AG08396 (cell line): ENCODE results near the gene MKLN1.
"Not testable (repeated sequence)": the region's sequence is repeated elsewhere in the genome, so short reads cannot be mapped to it uniquely, and the experiment has no call there.

Source experiments
- DNase-seq: peaks from one replicate; pipeline ENCODE4 v3.0.0; 2012; ENCODE audit warnings: low spot score, mixed read lengths

The MKLN1 gene

DNA sequence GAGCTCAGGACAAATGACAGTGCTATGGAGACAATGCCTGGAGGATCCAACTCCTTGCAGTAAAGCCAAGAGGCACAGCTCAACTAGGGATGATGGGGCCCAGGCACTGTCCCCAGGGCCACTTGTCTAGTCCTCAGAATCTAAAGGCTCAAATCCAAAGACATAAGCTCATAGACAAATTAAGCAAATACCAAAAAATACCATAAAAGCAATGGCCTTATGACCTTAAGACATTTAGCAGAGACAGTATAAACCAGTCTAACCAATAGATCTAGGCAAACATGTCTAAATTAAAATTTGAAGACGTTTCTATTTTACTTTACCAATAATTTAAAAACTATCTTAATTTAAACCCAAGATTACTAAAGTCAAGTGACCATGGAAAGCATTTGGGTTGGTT is 14.8 kb upstream of the MKLN1 start:
- DNase-seq: no peak

DNA sequence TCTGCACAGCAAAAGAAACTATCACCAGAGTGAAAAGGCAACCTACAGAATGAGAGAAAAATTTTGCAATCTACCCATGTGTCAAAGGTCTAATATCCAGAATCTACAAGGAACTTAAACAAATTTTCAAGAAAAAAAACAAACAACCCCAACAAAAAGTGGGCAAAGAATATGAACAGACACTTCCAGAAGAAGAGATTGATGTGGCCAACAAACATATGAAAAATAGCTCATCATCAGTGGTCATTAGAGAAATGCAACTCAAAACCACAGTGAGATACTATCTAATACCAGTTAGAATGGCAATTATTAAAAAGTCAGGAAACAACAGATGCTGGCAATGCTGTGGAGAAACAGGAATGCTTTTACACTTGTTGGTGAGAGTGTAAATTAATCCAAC is 7.1 kb upstream of the MKLN1 start:
- DNase-seq: no peak

DNA sequence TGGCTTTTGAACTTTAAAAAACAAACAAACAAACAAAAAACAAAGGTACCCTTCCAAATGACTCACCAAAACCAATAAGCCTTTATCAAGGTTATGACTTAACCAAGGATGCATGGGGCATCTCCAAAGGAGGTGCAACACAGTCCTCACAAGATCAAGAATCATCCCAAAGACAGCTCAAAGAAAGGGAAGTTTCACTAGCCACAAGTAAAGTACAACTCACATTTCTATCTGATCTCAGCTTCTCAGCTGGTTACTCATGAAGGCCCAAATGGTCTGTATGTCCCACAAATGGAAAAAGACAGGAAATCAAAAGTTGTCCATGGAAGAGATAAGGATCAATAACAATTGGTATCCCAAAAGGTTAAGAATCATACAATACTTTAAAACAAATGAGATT is 6.0 kb upstream of the MKLN1 start:
- no peak for DNase-seq

DNA sequence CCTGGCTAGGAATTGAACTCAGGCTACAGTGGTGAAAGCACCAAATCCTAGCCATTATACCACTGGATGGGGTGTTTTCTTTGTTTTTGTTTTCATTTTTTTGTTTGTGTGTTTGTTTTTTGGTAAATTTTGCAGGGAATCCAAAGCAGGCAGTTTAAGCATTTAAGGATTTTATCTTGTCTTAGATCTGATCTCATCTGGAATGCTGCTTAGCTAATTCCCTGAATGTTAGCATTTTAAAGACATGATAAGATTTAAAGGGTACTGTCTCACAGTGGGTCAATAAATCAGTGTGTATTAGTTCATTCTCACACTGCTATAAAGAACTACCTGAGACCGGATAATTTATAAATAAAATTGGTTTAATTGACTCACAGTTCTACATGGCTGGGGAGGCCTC is 5.6 kb upstream of the MKLN1 start:
- DNase-seq: no peak

DNA sequence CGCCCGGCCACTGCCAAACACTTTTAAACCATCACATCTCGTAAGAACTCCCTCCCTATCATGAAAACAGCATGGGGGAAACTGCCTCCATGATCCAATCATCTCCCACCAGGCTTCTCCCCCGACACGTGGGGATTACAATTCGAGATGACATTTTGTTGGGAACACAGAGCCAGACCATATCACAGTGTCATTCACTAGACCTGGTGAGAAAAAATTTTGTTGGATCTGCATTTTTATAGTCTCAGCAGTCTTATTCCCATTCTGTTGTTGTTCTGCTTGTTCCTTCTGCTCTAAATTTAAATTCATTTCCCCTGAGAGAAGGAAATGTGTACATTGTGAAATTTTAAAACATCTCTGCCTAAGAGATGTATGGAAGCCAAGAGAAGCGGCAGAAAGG is 4.8 kb upstream of the MKLN1 start:
- DNase-seq: no peak

DNA sequence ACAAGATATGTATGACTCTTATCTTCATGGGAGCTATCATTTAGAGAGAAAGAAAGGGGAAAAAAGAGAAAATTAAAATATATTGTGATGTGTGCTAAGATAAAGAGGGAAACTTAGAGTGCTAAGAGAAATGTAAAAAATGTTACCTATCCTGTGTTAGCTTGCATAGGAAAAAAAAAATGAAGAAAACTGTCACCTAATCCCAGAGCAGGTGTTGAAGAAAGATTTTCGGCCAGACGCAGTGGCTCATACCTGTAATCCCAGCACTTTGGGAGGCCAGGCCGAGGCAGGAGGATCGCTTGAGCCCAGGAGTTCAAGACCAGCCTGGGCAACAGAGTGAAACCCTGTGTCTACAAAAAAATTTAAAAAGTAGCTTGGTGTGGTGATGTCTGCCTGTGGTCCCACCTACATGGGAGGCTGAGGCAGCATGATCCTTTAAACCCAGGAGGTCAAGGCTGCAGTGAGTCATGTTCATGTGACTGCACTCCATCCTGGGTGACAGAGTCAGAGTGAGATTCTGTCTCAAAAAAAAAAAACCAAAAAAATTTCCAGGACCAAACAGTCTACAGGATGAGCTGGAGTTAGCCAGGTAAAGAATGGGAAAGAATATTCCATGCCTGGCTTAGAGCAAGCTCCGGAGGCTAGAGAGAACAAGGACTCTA is 2.4 kb upstream of the MKLN1 start:
- DNase-seq: no peak

DNA sequence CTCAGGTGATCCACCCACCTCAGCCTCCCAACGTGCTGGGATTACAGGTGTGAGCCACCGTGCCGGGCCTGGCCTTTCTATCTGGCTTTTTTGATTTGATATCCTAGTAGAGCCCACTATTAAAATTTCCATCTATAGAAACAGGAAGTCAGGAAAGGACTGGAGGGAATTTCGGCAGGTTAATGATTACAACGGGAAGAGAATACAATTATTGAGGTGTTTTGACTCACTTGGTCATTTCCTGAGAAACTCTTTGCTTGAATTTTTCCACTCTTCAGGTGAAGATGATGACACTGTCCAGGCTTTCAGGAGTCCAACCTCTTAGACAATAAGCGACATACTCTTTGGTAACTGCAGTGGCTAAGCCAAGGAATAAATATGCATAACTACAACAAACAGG is 1.1 kb upstream of the MKLN1 start:
- no peak for DNase-seq

DNA sequence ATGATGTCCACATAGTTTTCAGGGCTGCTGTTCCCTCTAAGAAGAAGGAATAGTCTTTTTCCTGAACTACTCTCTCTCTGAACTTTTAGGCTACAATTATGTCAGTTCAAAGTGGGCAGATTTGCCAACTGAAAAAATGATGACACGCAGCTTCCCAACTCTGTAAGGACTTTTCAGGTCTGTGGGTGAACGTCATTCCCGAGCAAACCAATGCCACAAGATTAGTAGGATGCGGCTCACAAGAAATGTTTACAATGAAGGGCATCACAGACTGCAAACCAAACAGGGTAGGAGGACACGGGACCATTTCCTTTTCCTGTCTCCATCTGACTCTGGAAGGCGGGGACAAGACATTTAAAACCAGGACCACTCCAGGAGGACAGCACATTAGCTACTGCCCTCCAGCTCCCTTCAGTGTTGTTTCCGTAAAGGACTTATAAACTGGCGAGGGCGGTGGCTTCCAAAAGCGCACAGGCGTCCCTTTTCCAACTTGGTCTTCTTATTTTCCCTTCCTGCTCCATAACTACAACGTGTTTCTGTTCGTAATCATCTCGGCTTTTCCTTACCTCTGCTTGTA is 539 bp upstream of the MKLN1 start:
- peak; percentile 67 for DNase-seq

DNA sequence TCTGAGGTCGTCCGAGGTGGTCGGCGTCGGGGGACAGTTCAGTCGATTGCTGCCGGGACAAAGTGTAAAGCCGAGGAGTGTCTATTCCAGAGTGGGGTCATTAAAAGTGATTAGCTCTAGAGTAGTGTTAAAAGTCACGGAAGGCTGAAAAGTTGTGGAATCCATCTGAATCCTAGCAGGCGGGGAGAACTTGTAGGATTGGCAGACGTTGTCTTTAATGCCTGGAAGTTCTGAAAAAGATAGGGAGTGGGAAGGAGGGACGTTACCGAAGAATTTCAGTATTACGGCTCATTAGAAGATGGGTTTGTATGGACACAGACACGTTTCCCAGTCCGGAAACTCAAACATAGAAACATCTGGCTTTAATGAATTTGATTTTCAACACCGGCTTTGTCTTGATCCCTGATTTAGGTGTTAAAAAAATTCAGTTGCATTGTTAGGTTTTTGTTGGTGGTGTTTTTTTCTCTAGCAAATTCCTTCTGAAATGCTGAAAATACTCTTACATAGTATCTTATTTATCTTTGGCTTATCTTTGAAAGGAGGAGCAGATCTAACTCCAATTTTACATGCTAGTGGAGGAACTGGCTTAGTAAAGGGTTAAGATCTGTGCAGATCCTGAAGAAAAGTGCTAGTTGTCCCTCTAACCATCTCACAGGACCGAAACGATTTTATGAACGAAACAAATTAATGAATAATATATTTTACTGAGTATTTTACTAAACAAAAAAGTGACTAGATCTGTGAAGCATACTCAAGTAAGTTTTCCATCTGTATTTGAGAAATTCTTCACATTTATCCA is 900 bp downstream of the MKLN1 start:
- DNase-seq: peak; percentile 45

DNA sequence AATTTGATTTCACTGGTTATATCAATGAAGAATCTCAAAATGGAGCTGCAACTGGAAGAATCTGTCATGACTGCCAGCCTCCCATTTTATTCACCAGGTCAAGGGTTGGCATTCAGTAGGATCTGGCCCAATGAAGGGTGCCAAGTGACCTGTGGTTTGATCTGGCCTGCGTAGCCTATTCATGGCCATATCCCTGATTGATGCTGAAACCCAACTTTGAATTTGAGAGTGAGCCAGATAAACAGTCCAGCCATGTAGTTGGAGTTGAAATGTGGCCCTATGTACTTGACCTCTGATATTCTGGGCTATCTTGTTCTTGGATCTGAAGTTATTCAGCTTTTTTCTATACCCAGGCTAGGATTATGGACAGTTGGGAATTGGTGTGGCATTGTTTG is 1.5 kb downstream of the MKLN1 start:
- DNase-seq: peak; percentile 8

DNA sequence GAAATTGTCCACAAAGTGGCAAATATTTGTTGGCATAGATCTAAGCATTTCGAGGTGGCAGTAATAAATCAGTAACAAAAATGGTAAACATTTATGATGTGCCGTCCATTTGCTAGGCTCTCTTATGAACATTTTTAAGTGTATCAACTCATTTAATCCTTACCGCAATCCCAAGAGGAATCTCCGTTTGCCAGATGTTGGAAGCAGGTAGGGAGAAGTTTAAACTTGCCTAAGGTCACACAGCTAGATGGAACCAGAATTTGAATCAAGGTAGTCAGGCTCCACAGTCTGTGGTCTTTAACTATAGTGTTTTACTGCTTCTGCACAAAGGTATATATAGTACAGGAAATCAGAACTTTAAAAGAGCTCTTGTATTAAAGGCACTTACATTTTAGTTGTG is 2.6 kb downstream of the MKLN1 start:
- no peak for DNase-seq

DNA sequence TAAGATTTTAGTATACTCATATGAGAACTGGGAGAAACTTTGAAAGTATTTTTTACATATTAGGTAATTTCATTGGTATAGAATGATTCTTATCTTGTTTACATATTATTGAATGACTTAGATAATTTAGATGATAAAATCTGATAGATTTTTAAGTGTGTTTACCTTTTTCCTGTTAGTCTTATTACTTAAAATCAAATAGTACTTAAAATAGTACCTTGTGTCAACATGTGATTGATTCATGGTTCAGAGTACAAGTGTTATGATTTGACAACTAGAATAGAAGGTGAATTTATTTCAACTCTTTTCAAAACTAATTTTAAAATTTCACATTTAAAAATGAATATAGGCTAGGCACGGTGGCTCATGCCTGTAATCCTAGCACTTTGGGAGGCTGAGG is 4.1 kb downstream of the MKLN1 start:
- no peak for DNase-seq

DNA sequence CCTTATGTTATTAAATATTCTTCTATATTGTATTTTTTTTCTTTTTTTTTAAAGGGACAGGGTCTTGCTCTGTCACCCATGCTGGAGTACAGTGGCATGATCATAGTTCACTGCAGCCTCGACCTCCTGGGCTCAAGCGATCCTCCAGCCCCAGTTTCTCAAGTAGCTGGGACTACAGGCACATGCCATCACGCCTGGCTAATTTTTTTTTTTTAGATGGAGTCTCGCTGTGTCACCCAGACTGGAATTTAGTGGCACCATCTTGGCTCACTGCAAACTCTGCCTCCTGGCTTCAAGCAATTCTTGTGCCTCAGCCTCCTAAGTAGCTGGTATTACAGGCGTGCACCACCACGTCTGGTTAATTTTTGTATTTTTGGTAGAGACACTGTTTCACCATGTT is 5.1 kb downstream of the MKLN1 start:
- not testable (repeated sequence) for DNase-seq

DNA sequence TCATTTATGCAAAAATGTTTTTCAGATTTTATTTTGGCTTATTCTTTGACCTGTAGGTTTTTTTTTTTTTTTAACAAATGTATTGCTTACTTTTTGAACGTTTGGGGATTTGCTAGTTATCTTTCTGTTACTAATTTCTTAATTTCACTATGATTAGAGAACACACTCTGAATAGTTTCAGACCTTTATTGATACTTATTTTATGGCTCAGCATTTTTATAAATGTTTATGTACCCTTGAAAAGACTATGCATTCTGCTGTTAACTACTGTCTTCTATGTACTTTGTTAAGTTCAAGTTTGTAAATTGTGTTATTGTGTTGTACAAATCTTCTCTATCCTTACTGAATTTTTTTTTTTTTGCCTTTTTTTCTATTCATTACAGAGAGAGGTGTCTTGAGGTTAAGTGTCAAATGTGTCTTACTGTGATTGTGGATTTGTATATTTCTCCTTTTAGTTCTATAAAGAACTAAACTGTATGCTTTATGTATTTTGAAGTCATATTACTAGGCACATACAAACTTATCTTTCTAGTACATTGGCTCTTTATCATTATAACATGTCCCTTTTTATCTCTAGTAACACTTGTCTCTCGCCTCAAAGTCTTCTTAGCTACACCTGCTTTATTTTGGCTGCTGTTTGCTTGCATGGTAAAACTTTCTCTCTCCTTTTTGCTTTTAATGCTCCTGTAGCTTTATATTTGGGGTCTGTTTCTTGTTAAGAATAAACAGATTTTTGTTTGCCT is 8.1 kb downstream of the MKLN1 start:
- no peak for DNase-seq

DNA sequence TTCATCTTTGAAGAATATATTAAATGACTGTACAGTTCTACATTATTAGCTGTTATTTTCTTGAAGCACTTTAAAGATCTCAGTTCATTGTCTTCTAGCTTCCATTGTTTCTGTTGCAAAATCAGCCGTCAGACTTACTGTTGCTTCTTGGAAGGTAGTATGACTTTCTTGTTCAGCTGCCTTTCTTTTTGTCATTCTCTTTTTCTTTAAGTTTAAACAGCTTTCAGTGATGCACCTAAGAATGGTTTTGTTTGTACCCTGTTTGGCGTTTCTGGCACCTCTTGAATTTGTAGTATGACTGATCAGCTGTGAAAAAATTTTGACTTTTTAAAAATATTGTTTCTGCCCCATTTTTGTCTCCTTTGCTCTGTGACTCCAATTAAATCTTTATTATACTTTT is 9.3 kb downstream of the MKLN1 start:
- no peak for DNase-seq

DNA sequence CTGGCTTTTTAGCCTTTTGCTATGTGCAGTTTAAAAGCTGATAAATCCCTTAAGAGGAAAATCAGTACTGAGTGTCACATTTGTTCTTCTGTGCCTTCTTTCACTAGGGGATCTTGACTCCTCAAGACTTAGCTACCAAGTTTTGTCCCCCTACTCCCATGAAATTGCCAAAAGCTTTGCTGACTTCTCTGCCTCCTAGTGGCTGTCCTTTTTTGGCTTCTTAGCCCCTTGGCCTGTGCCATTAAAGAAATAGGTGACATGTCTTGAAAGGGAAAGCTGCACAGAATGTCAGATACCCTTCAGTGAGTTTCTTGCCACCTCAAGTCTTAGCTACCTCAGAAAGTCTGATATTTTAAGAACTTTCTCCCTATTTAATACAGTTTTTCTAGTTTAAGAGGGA is 10.5 kb downstream of the MKLN1 start:
- no peak for DNase-seq

DNA sequence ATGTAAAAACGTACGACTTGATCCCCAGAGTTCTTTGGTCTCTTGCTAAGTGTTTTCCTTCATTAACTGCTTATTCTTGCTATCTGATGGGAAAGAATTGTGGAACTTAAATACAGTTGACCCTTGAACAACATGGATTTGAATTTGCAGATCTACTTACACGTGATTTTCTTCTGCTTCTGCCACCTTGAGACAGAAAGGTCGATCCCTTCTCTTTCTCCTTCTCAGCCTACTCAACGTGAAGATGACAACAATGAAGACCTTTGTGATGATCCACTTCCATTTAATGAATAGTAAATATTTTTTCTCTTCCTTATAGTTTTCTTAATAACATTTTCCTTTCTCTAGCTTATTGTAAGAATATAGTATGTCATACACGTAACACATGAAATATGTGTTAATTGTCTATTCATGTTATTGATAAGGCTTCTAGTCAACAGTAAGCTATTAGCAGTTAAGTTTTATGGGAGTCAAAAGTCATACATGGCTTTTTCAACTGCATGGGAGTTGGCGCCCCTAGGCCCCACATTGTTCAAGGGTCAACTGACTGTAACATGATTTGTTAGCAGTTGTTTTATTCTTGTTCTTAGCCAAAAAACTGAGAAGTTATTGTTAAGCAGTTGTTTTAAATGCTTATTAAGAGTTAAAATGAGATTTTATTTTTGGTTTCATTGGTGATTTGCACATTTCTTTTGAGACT is 11.2 kb downstream of the MKLN1 start:
- DNase-seq: no peak

DNA sequence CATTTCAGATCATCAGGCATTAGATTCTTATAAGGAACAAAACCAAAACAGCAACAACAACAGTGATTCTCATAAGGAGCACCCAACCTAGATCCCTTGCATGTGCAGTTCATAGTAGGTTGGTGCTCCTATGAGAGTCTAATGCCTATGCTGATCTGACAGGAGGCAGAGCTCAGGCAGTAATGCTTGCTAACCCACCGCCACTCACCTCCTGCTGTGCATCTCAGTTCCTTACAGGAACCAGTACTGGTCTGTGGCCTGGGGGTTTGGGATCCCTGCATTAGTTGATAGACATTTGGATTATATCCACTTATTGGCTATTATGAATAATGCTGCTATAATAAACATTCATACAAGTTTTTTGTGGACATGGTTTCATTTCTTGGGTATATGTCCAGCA is 14.0 kb downstream of the MKLN1 start:
- DNase-seq: no peak

DNA sequence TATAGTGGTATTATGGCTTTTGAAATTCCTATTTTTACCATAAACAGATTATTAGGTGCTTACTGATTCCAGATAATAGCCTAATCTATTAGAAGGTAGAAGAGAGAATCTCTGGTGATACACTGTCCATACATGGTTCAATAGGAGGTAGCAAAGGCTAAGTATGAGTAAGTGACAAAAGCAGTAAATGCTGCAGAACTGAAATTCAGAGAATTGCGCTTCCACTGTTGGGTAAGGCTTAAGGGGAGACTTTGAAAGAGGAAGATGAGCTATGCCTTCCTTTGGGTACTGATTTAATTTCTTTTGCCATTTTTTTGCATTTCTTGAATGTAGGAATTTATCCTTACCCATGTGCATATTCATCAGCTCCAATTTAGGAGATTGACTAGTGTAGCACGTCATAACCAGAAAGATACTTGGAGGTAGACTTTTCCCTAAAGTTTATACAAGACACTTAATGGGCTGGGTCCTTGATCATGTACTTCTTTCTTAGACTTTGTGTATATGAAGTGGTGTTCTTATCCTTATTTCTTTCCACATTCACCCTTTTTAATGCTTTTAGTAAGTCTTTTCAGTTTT is 15.3 kb downstream of the MKLN1 start:
- DNase-seq: no peak

DNA sequence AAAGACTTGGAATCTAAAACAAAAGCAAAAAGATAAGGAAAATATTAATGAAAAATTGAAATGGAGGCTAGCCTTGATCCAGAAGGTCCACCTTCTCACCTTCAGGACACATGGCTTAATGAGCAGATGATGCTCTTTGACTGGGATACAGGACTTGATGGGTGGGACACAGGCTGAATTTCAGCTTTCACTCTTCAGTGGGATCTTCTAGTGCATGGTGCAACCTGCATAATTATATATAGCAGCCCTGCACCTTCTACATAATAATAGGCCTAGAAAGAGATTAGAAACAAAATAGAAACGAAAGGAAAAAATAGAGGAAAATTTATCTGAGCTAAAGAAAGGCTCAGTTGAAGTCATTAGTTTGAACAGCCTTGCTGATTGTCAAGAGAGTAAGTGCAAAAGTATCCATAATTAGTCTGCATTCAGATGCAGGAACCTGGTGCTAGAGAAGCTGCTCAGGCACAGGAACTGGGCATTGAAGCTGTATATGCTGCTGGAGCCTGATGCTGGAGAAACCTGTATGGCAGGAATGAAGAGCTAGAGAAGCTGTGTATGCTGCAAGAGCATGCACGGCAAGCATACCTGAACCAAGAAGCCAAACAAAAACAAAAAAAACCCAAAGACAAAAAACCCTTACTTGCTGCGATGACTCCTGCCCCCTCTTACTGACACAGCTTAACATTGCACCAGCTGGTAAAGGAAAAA is 19.4 kb downstream of the MKLN1 start:
- no peak for DNase-seq

DNA sequence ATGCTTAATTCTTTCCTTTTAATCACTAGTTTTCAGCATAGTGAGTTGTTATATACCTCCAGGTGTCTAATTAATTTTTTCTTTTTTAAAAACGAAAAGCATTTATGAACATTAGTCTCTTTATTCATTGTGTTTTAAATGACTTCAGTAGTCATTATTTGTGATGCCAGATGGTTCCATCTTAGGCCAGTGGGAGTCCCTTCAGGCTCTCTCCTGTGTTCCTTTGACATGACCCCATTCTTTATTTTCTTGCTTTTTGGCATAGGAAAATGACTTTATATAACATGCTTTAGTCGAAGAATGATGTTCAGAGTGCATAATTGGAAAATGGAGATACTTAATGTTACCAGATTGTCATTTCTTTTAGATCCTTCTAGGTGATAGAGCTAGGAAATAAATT is 24.4 kb downstream of the MKLN1 start:
- no peak for DNase-seq
